NCI-H2029 (cell line): ENCODE data around the gene GPR107.

ENCODE experiments used
- DNase-seq: peaks from one replicate; lab custom pipeline; 2025; lab: John Stamatoyannopoulos, UW

Gene GPR107

DNA sequence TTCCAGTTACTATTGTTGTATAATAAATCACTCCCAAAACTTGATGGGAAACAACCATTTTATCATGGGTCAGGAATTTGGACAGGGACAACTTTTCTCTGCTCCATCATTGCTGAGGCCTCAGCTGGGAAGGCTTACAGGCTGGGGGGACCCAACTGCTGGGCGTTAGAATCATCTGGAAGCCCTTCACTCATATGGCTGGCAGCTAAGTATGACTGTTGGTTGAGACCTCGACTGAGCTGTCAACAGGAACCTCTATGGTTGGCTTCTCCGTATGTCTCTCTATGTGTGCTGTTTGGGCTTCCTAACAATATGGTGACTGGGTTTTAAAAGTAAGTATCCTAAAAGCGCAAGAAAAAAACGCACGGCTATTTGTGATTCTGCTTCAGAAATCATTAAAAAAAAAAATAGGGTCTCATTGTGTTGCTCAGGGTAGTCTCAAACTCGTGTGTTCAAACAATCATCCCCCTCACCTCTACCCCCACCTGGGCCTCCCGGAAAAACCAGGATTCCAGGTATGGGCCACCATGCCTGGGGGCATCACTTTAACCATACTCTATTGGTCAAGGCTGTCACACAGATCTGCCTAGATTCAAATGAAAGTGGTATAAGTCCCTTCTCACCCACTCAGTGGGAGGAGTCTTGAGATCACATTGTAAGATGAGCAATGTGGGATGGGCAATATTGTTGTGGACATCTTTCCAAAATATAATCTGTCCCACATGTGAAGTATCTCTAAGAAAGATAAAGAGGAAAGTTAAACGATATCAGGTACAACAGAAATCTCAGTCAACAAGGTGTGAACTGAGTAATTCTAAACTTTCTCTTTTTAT lies 26.0 kb upstream of the GPR107 start:
- DNase-seq, result no peak

DNA sequence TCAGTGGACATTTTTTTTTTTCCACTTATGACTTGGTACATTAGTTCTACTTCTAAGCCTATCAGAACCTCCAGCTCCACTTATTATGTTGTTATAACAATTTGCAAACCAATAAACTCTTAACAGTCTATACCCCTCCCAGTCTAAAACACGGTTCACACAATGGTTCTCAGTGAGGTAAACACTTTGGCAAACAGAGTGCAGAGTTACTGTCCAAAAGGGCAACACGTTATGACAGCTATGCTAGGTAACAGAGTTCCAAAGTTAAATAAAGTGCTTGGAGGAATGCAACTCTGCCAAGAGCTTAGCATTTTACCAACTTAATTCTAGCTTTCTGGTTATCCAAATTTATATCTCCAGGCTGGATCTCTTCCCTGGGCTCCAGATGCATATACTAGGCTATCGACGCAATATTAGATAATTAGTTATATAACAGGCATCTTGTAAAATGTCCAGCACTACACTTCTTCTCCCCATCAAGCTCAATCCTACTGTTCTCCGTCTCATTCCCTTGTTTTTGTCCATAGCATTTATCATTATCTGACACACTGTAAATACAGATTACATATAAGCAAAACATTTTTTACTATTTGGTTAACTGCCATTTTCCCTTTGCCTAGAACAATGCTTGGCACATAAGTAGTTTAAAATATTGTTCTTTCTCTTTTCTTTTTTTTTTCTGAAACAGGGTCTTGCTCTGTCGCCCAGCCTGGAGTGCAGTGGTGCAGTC lies 25.0 kb upstream of the GPR107 start:
- DNase-seq, result no peak

- DNase-seq, result no peak
Measured at GRCh38 chr9:130029223-130029973, 24.3 kb upstream of the GPR107 start.

- no peak for DNase-seq
Measured at GRCh38 chr9:130030651-130031127, 23.0 kb upstream of the GPR107 start.

DNA sequence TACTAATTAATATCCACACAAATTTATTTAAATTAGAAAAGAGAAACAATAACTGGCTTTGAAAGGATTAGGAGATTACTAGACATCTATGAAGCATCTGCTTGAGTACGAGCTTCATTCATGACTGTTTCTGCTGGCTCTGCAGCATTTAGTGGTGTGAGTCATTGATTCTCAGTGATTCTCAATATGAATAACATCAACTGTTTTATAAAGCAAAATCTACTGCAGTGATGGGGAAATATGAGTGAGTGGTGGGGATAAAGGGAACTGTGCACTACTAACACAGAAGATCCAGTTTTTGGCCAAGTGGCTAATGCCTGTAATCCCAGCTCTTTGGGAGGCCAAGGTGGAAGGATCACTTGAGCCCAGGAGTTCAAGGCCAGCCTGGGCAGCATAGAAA lies 19.1 kb upstream of the GPR107 start:
- no peak for DNase-seq

DNA sequence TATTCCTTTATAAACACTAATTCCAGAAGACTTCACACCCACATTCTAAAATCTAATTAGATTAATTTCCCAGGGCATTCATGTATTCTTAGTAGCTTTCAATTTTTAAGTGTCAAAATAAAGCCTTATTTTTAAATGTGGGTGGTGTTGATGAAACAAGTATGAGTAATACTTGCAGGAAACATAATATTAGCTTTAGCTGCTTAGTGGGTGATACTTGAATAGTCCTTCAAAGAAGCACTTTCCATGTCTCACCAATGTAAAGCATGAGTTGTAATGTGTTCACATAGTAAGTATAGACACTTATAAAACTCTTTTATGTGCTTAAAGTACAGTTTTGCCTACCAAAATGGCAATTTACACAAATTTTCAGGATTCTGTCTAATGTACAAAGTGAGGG lies 17.6 kb upstream of the GPR107 start:
- no peak for DNase-seq

DNA sequence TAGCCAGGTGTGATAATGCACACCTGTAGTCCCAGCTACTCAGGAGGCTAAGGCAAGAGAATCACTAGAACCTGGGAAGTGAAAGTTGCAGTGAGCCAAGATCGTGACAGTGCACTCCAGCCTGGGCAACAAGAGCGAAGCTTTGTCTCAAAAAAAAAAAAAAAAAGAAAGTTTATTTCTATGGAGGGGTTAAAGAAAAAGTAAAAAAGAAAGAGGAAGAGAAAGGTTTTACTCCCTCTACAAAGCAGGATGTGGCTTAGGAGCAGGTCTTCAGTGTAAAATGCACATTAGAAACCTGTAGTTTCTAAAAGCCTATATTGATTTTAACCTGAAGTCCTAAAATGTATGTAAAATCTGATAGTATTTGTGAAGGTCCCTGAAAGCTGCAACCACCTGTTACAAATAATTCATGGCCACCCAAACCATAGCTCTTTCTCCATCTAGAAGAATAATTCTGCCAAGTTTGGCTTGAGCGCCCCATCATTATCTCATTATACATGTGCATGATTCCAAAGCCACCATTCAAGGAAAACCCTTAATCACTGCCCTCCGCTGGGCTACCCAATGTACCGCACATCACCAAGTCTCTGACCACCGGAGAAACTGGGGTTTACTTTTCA lies 14.1 kb upstream of the GPR107 start:
- no peak for DNase-seq

DNA sequence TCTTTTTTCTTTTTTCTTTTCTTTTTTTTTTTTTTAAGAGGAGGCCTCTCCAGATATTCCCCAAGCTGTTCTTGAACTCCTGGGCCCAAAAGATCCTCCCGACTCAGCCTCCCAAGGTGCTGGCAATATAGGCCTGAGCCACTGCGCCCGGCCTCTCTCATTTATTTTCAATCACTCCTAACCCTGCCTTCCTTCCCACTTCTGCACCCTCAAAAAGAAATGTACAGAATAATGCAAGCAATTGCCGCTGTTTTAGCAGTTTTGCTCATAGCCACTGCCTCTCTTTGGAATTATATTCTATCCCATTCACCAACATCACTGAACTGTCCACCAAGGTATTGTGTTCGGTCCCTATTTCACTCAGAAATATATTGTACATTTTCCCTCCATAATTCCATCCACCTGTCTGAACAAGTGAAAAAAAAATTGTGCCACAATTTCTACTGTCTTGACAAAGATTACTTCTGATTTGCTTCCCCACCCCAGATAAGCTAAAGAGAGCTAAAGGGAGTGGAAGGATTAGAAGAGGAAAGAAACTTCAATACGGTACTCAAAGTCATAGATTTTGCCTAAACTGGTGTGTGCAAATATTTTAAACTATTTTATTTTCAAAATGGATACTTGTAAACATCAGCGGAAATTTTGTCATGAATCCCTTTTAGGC lies 12.6 kb upstream of the GPR107 start:
- DNase-seq, result no peak

GRCh38 chr9:130041648-130042405 lies 11.9 kb upstream of the GPR107 start:
- DNase-seq, result no peak

DNA sequence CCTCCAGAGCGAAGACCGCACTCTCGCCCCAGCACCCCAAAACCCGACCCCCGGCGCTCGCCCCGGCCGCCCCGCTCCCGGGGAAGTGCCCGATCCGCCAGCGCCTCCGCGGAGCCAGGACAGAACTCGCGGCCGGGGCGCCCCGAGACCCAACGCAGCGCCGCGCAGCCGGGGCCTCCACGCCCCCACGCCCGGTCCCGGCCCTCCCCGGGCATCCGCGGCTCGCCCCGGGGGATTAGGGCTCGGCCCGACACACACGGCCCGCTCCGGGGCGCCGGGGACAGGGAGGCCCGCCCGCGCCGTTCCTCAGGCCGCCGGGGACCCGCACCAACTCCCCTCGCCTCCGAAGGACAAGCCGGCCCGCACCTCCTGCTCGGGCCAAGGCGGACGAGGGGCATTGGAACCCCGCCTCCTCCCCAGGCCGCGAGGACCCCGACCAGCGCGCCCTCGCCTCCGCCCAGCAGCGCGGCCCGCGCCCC lies 11.3 kb upstream of the GPR107 start:
- DNase-seq, result no peak

DNA sequence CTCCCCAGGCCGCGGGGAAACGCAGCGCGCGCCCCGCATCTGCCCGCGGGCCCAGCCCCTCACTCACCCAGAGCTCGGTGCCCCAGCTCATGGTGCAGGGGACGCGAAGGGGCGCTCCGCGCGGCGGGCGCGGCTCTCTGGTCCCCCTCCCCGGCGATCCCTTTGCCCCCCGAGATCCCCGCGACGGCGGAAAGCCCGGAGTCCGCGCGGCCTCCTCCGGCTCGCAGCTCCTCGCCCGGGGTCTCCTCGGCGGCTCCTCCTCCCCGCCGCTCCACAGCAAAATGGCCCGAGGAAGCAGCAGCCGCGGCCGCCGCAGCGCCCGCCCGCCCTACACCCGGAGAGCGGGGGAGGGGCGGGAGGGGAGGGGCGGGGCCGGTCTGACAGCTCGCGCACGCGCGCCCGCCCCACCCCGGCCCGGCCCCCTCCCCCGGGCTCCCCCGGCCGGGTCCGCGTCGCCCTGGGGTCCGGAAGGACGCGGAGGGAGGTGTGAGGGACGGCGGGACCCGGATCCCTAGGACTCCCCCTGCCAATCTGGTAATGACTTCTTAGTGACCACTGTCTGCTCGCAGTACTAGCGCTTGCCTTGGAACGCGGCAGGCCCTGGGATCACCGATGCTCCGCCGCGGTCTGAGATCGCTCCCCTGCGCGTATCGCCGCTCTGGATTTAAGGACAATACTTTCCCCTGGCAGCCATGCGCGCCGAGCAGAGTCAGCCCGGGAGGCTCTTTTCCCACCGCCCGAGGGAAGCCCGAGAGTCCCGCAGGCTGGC lies 10.6 kb upstream of the GPR107 start, which contains the start of gene FNBP1:
Gene FNBP1, minus strand, starts transcription at position 305 of the 769 bp plus-strand sequence. Its CDS starts 214 bp downstream, at position 91.
- DNase-seq, result peak; percentile 54

GRCh38 chr9:130043654-130044623 lies 9.8 kb upstream of the GPR107 start:
- DNase-seq, result no peak

DNA sequence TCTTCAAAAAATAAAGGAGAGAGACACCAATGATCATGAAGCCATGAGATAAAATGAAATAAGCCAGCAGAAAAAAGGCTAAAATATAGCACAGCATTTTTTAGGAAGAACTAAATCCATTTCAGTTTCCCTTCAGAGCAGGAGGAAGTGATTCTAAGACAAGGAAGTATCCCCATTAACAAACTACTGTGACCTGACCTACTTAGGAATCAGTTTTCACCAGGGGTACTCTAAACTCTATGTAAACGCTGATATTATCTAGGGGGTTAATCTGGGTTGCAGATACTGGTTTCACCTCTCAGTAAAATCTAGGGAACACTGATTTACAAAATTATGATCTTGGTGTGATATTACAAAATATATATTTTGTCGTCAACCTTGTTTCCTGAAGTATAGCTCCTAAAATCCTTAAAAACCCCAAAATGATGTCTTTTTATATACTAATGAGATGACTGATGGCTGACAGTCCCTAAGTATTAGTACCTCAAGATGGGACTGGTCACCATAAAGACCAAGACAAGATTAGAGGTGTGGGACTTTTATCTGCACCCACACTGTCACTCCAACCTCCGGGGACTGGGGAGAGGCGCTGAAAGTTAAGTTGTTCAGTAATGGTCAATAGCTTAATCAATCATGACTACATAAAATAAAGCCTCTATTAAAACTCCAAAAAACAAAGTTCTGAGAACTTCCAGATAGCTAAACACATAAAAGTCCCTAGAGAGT lies 7.8 kb upstream of the GPR107 start:
- no peak for DNase-seq

- no peak for DNase-seq
Measured at GRCh38 chr9:130049431-130050210, 4.1 kb upstream of the GPR107 start.

DNA sequence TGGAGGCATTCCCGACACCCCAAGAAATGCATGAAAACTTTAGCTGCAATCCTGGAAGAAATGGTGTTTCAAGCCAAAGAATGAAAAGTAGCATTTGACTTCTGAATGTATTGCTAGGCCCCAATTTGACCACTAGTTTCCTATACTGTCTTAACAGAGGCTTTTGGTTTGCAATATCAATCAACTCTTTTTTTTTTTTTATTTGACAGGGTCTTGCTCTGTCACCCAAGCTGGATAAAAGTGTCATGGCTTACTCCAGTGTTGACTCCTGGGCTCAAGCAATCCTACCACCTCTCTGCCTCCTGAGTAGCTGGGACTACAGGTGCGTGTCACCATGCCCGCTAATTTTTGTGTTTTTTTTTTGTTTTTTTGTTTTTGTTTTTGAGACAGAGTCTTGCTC lies 3.2 kb upstream of the GPR107 start:
- DNase-seq, result no peak

- no peak for DNase-seq
Measured at GRCh38 chr9:130051855-130052254, 1.9 kb upstream of the GPR107 start.

DNA sequence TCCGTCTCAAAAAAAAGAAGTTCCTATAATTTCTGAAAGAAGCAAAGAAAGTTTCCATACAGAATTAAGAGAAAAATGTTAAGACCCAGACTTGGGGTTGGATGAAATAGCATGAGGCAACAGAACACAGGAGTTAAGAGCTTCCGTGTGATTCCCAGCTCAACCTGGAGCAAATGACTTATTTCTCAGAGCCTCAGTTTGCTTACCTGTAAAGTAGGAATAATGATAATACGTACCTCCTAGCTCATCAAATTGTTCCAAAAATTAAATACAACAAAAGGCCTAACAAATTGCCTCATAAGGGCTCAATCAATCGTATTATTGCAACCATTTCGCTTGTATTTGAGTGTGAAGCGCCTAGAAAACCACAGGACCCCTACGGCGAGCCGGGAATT lies 600 bp upstream of the GPR107 start:
- DNase-seq, result no peak
